ENCODE data around the gene CBX8. TPM values are rescaled to one million over a fixed set of nuclear protein-coding genes. Genes with fewer than 3 reads are reported as not detected.

CBX8 gene
- total RNA-seq (2021), result 1.8 to 2.1 TPM (median 2.0 TPM) in 3 replicates
- percentile 41 among the genes with signal in this experiment for Bru-seq, nascent RNA
- long read RNA-seq, experiment 1, partial matches to known transcripts, result 0 of 2 reads
- long read RNA-seq, experiment 1, other reads (novel, unspliced or antisense), result 0 of 2 reads
- long read RNA-seq, experiment 2, partial matches to known transcripts, result 0 of 1 reads
- long read RNA-seq, experiment 2, other reads (novel, unspliced or antisense), result 1 of 1 reads
- long read RNA-seq, experiment 3, partial matches to known transcripts, result 0 of 3 reads
- long read RNA-seq, experiment 3, other reads (novel, unspliced or antisense), result 0 of 3 reads

- H3K4me1 Mint-ChIP-seq, result peaks cover 47% of the 10 kb centered on the region
- TF ChIP-seq ZNF423 (CRISPR knock-in tag; IDR thresholded peaks at IDR 0.05), result no peak
- TF ChIP-seq NFYB (CRISPR knock-in tag; conservative IDR thresholded peaks at IDR 0.05; ENCODE audit: low read depth), result peak; percentile 95
- TF ChIP-seq ATF1 (CRISPR knock-in tag; IDR thresholded peaks at IDR 0.05), result no peak
- peak; percentile 88 for TF ChIP-seq GABPB1 (CRISPR knock-in tag; IDR thresholded peaks at IDR 0.05)
- no peak for TF ChIP-seq TP53 (CRISPR knock-in tag; IDR thresholded peaks at IDR 0.05)
- TF ChIP-seq MYBL2 (CRISPR knock-in tag; IDR thresholded peaks at IDR 0.05), result no peak
- peak; percentile 74 for TF ChIP-seq USF2 (CRISPR knock-in tag; IDR thresholded peaks at IDR 0.05)
- no peak for TF ChIP-seq NFATC4 (CRISPR knock-in tag; IDR thresholded peaks at IDR 0.05)
- TF ChIP-seq JUN (CRISPR knock-in tag; IDR thresholded peaks at IDR 0.05), result 0 out of 2 replicates have a peak, but pooled peaks have one; percentile 49
- TF ChIP-seq SP1 (CRISPR knock-in tag; conservative IDR thresholded peaks at IDR 0.05), result peak; percentile 86
- TF ChIP-seq, protein P1, sequence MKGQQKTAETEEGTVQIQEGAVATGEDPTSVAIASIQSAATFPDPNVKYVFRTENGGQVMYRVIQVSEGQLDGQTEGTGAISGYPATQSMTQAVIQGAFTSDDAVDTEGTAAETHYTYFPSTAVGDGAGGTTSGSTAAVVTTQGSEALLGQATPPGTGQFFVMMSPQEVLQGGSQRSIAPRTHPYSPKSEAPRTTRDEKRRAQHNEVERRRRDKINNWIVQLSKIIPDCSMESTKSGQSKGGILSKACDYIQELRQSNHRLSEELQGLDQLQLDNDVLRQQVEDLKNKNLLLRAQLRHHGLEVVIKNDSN (CRISPR knock-in tag; IDR thresholded peaks at IDR 0.05), result peak; percentile 72; the same call in 1 of the 2 replicates
- no peak for TF ChIP-seq IRF1 (CRISPR knock-in tag; IDR thresholded peaks at IDR 0.05)
- TF ChIP-seq, protein P2, sequence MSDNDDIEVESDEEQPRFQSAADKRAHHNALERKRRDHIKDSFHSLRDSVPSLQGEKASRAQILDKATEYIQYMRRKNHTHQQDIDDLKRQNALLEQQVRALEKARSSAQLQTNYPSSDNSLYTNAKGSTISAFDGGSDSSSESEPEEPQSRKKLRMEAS (CRISPR knock-in tag; IDR thresholded peaks at IDR 0.05), result peak; percentile 43; the same call in 1 of the 2 replicates
- no peak for TF ChIP-seq ZSCAN18 (CRISPR knock-in tag; IDR thresholded peaks at IDR 0.05)
- TF ChIP-seq PRDM15 (CRISPR knock-in tag; IDR thresholded peaks at IDR 0.05), result no peak
- TF ChIP-seq ZNF317 (CRISPR knock-in tag; IDR thresholded peaks at IDR 0.05; ENCODE audit: borderline replicate concordance, low read depth), result no peak
- TF ChIP-seq ZNF396 (CRISPR knock-in tag; IDR thresholded peaks at IDR 0.05; ENCODE audit: borderline replicate concordance), result no peak
- no peak for TF ChIP-seq GTF2I (CRISPR knock-in tag; conservative IDR thresholded peaks at IDR 0.05)
- no peak for TF ChIP-seq ZBTB21 (CRISPR knock-in tag; IDR thresholded peaks at IDR 0.05; ENCODE audit: borderline replicate concordance)
- TF ChIP-seq, protein P3, sequence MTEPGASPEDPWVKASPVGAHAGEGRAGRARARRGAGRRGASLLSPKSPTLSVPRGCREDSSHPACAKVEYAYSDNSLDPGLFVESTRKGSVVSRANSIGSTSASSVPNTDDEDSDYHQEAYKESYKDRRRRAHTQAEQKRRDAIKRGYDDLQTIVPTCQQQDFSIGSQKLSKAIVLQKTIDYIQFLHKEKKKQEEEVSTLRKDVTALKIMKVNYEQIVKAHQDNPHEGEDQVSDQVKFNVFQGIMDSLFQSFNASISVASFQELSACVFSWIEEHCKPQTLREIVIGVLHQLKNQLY (CRISPR knock-in tag; IDR thresholded peaks at IDR 0.05), result no peak
- peak; percentile 91 for TF ChIP-seq CREM (CRISPR knock-in tag; IDR thresholded peaks at IDR 0.05)
- peak; percentile 100 for DNase-seq (ENCODE audit: low spot score)
- peak within 1 kb of the TSS; percentile 68 for H3K4me3 Mint-ChIP-seq
- H3K36me3 Mint-ChIP-seq, result no peaks in the 10 kb centered on the region
- peak; percentile 71 for ATAC-seq
- peaks cover 94% of the 10 kb centered on the region for H3K27me3 Mint-ChIP-seq (ENCODE audit: low read depth)
- CTCF ChIA-PET, result interaction anchor here (0.5 to 9.2 kb wide), 29 partner anchors 8 to 813 kb away, joined by 3 to 119 read pairs (median 5); partner anchors contain the start of genes CBX4 and GAA
- no peaks in the 10 kb centered on the region for H3K9me3 Mint-ChIP-seq
- POLR2A ChIA-PET, result interaction anchor here (0.8 to 2.7 kb wide), 12 partner anchors 10 to 197 kb away, joined by 3 to 11 read pairs (median 6); partner anchors contain the start of genes CBX2 and CBX4
- H3K27ac Mint-ChIP-seq, result no peak within 1 kb of the TSS
Measured at GRCh38 chr17:79796763-79797491, at the start of gene CBX8. Gene CBX8 (minus strand): TSS chr17:79797077. CDS start chr17:79796998, 79 bp downstream.

Measured in WTC11 (cell line).